HL-60/S4 treated with phorbol 12-myristate 13-acetate at 8.2 ng/mL for 4 days and 3 days (cell line): Measurements from ENCODE around the gene XYLT1.
"Not testable (repeated sequence)": the region's sequence is repeated elsewhere in the genome, so short reads cannot be mapped to it uniquely, and the experiment has no call there.

ENCODE experiments used
- in situ Hi-C: fragments of 300-500 bp; cut with MboI; formaldehyde crosslinking; loops from 2 replicates; pipeline ENCODE4 v1.15.0; 2022; ENCODE audit warnings: low sequenced_read_pairs

XYLT1 gene

DNA sequence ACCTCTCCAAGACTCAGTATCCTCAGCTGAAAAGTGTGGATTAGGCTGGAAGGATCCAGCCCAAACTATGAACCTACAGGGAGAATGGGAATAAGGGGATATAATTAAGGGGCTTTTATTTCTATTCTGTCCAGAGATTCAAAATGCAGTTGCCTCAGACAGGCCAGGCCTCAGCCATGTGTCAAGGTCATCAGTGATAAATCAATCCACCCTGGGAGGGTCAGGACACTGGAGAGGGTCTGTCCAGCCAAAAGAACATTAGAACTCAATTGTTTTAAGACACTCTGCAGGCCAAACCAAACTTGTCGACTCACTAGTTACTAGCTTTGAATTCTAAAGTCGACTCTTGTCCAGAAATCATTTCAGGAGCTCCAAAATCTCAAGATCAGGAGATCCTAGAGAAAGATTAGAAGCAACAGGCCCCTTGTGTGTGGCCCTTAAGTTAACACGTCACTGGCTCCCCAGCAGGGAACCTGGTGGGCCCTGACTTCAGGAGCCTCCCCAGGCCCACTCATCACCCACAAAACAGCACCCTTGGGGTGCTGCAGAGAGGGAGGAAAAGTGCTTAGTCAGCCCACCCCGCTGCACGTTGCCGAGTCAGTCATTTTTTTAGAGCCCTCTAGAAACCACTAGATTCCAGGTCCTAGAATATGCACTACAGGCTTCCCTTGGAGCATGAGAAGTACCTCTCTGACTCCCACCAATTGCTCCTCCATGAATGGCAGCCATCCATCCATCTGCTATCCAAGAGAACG is 156.8 kb downstream of the XYLT1 start:
- in situ Hi-C loops, result no loop called here

DNA sequence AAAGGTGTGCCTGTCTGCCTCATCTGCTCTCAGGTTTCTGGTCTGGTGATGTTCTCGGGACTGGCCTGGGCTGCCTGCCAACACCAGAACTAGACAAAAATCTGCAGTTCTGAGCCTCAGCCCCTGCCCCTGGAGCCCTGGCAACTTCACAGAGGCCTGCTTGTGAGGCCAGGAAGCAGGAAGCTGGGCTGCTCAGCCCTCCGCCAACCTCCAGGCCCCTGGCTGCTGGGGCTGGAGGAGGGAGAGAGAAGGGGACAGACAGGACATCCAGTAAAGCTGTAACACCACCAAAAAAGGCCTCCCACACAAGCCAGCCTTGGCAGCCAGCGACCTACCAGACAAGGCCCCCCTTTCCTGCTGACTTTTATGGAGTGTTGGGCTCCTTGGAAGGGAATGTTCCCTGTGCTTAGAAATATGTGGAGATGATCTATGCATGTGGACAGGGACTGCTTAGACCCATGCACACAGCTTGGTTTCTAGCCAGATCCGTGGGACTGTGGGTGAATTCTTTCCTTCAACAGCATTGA is 157.6 kb downstream of the XYLT1 start:
- in situ Hi-C loops, result no loop called here

DNA sequence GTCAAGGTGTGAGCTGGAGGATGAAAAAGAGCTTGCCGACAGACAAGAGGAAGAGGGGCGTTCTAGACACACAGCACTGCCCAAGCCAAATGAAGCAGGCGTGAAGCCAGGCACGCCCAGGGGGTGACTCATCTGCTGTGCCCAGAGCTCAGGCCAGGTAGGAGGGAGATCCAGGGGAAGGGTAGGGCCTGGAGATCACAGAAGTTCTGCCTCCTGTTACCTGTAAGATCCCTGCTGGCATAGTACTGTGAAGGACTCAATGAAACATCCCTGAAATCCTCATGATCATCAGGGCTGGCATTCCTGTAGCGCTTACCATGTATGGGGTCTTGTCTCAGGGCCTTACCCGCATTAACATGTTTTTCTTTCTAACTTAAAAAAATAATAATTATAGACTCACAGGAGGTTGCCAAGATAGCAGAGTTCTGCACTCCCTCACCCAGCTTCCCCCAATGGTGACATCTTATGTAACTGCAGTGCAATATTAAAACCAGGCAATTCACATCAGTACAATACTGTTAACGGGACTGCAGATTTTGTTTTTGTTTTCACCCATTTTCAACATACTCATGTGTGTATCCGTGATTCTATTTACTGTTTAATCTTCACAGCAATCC is 158.6 kb downstream of the XYLT1 start:
- in situ Hi-C loops, result no loop called here

DNA sequence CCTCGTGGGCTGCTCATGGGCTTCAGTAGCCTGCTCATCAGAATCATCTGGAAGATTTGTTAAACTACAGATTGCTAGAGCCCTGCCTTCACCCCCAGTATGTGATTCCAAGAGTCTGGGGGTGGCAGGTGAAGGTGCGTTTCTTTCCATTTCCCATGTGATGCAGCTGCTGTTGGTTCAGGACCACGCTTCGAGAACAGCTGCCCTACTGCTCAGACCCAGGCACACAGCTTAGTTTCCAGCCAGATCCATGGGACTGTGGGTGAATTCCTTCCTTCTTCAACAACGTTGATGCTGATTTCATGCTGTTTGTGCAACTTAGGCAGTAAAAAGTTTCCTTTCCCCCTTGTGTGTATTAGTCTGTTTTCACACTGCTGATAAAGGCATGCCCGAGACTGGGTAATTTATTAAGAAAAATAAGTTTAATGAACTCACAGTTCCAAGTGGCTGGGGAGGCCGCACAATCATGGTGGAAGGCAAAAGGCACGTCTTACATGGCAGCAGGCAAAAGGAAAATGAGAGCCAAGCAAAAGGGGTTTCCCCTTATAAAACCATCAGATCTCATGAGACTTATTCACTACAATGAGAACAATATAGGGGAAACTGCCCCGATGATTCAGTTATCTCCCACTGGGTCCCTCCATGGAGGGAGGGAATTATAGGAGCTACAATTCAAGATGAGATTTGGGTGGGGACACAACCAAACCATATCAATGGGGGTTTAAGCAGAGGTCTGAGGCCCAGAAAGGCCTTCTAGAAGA is 159.2 kb downstream of the XYLT1 start:
- in situ Hi-C loops, result no loop called here

DNA sequence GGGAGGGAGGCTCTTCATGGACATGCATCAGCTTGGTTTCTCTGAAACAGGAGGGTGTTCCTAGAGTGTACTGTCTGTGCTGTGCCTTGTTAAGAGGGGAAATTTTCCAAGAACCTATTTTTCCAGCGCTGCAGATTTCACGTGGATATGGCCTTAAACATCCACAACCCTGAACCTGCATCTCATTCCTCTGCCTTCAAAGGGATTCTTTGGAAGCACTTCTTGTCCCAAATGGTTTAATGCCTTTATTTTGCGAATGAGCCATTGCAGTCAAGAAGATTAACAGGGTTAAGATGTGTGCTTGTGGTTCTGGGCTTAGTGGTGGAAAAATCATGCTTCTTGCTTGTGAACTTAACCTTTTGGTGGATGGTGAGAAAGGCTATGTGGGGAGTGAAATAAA is 161.2 kb downstream of the XYLT1 start:
- in situ Hi-C loops, result no loop called here

DNA sequence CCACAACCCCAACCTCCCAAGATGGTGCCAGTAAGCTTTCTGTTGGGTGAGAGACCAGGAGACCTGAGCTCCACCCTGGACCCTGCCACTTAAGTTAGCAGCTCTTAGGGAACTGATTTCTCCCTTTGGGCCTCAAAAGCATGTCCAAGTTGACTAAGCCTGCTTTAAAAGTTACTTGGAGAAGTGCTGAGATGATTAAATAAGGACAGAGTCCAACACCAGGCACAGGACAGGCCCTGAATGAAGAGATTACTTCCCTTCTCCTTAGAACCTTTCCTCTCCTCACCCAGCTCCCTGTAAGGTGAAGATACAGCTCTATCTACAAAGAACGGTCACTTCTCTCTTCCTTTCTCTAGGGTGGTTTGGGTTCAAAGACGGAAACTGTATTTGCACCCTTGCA is 162.6 kb downstream of the XYLT1 start:
- in situ Hi-C loops, result no loop called here

DNA sequence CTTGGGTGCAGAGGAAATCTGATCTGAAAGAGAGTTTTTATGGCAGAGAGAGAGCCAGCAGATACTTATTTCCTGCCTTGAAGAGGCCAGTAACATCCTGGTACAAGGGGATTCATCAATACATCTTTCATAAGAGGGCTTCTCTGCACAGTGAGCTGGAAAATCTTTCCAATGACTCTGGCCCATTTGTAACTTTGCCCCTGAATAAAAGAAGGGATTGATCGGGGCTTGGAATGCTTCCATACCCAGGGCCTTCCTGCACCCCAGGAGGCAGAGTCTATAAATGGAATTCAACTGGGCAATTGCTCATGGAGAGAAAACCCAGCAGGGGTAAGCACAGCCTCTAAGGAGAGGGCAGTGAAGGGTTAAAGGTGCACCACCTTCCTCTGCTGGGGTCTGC is 163.3 kb downstream of the XYLT1 start:
- in situ Hi-C loops, result no loop called here

DNA sequence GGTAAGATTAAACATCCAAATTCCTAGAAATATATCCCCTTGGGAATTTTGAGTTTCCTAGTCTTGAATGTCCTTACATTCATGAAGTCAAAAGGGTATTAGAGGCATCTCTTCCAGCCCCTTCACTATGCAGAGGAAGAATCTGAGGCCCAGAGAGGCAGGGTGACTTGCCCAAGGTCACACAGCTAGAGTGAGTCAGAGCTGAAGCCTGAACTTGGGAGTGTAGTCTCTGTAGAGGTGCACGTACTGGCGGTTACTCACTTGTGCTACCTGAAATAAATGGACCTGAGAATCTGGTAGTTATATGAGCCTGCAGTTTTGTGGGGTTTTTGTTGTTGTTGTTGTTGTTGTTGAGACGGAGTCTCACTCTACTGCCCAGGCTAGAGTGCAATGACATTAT is 164.0 kb downstream of the XYLT1 start:
- in situ Hi-C loops, result no loop called here

DNA sequence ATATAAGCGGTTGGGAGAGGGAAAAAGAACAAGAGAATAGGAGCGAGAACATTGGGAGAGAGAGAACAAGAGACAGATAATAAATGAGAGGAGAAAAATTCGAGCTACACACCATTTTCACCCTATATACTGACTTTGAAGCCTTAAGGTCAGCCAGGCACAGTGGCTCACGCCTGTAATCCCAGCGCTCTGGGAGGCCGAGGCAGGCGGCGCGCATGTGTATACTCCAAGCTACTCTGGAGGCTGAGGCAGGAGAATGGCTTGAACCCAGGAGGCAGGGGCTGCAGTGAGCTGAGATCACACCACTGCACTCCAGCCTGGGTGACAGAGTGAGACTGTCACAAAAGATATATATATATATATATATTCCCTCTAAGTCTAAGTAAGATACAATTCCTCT is 164.5 kb downstream of the XYLT1 start:
- in situ Hi-C loops, result not testable (repeated sequence)

DNA sequence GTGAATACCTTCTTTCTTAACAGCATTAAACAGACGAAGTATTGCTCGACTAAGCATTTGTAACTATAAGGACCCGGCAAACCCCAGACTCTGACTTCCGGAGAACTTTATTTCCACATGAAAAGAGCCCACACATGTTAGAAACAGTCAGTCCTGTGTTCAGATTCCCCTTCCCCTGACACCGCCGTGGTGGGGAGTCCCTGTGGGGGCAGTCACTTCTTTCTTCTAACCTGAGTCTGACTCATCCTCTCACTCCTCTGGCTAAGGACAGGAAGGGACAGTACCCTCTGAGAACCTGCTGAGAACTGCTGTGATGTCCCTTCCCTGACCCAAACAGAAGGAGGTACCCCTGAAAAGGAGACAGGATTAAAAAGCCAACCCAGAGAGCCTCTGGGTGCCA is 165.1 kb downstream of the XYLT1 start:
- in situ Hi-C loops, result no loop called here

DNA sequence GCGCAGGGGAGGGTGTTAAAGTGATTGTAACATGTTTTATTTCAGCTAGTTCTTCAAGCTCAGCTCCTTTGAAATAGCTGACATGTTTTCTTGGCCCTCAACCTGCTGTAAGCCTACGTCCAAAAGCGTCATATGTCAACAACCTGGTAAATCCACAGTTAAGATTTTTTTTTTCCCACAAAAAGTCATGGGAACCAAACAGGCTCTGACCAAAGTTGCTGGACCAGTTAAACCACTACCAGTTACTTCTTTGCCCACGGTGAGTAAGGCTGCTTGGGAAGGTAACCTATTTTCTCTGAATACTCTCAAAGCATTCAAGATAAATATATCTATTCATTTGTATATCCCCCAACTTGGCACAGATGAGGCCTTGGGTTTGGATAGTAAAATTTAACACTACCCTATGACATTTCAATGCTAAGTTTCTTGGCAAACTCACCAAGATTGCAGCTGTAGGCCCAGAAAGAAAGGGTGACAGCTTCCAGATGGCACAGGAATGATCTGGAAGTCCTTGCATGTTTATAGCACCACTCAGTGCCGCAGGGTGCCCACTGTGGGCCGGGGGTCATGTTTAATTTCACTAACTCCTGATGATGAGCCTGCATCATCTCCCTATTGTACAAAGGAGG is 166.2 kb downstream of the XYLT1 start:
- in situ Hi-C loops, result no loop called here

DNA sequence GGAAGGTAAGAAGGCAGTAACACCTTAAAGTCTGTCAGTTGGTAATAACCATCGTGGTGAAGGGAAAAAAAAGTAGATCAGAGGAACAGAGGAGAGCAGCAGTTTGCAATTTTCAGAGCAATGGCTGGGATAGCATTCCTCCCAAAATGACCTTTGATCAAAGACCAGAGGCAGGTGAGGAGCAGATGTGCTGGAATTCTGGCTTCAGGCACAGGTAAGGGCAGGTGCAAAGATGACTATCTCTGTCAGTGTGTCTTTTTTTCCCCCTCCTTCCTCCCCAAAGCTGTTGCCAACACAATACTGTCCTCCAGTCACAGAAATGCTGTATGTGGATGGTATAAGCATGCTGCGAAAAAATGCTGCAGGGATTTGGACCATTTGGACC is 166.7 kb downstream of the XYLT1 start:
- in situ Hi-C loops, result no loop called here

DNA sequence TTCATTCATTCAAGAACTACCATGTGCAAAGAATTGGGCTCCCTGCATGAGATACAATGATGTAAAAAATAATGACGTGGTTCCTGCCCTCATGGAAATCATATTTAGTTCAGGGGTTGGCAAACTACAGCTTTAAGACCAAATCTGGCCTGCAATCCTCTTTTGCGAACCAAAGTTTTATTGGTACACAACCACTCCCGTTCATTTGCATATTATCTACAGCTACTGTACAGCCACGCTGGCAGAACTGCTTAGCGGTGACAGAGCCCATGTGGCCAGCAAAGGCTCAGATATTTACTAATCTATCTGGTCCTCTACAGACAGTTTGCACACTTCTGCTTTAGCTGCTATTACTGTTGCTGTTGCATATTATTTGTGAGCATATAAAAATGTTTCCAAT is 167.7 kb downstream of the XYLT1 start:
- in situ Hi-C loops, result no loop called here

DNA sequence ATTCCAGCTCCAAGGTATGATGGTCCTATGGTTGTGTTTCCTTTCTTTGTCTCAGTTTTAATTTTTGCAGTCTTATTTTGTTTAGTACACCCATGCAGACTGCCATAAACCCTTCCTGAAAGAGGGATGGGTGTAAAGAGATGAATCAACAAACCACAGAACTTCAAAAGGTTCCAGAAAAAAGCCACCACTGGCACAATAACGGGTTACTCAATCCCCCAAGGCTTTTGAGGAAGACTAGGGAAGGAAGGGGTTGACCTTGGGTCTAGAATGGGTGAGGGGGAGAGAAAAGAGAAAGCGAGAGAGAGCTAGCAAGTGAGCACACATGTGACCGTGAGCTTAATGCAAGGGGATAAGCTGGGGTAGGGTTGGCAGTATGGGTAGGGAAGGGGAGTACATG is 168.1 kb downstream of the XYLT1 start:
- in situ Hi-C loops, result no loop called here

DNA sequence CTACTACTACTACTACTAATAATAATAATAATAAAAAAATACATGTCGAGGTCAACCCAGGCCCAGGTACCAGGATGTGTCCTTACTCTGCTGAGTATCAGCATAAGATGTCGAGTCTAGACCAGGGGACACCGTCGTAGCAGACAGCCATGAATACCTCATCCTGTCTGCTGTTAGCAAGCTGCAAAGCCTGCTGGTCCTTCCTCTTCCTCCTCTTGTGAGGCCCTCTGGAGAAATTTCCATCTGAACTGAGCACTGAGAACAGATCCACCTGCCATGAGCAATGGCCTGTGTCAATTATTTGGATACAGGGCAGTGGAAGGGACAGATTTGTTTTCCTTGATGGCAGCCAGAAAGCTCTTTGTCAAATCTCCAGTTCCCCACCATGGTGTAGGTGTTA is 168.5 kb downstream of the XYLT1 start:
- in situ Hi-C loops, result no loop called here

DNA sequence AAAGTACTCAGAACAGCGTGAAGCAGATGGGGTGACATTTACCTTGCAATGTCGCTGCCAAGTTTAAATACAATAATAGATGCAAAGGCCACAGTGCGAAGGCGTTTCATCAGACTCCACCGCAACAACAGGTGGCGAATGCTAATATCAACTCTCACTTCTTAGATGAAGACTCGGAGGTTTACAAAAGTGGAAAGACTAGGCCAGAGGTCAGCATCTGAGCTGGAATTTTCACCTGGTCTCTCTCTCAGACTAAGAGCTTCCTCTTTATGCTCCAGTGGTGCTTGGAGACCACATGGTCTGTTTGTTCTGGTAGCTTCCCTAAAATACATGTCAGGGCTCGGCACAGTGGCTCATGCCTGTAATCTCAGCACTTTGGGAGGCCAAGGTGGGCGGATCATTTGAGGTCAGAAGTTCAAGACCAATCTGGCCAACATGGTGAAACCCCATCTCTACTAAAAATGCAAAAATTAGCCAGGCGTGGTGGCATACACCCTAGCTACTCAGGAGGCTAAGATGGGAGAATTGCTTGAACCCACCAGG is 169.1 kb downstream of the XYLT1 start:
- in situ Hi-C loops, result no loop called here

DNA sequence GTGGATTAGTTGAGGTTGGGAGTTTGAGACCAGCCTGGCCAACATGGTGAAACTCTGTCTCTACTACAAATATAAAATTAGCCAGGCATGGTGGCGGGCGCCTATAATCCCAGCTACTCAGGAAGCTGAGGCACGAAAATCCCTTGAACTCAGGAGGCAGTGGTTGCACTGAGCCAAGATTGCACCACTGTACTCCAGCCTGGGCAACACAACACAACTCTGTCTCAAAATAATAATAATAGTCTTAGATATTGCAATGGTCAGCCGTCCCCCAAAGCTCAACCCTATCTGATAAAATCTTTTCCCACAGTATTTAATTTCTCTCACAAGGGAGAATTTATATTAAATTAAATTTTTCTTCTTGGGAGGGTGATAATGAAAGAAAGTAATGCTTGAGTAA is 169.6 kb downstream of the XYLT1 start:
- in situ Hi-C loops, result no loop called here

DNA sequence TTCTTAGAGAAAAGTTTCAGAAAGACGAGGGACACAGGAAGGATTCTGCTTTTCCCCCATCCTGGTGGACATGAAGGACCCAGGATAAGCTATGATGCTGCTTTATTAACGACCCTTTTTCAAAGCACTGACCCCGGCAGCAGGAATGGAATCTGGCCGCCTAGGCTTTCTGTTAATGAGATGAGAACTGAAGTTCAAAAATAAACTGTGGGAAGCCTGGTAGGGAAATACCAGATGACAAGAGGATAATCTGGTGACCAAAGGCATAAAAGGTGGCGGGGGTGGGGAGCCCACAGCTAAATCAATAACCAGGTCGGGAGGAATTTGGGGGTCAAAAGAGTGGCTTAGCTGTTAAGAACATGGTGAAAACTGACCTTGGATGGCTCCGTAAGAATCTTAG is 171.0 kb downstream of the XYLT1 start:
- in situ Hi-C loops, result no loop called here

DNA sequence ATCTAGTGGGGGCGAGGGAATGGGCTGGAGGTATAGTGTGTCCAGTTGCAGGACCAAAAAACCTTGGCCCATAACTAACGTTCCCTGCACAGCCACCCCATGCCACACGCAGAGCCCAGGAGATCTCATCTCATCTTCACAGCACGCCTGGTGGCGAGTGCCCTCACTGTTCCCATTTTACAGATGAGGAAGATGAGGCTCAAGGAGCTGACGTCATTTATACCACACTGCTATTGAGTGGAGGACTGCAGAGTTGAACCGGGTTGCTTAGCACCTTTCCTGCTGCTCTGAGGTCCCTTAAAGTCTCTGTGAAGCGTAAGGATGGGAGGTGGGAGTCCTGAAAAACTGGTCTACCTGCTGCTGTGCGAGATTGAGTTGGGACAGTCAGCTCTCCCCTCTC is 172.5 kb downstream of the XYLT1 start:
- in situ Hi-C loops, result no loop called here

DNA sequence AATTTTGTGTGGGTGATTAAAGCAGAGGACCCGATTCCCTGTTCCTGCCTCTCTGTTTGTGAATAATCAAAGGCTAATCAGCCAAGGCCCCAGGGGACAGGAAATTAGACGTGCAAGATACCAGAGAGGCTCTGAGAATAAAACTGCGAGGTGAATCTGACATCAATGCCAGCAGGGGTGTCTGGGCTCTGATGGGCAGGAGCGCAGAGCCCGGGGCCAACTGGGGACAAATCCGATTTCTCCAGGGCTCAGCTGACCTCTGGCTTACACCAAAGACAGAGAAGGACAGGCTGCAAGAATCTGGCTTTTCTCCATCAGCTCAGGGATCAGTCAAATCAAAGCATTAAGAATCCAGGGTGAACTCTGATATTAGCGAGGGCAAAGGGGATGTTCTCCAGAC is 174.3 kb downstream of the XYLT1 start:
- in situ Hi-C loops, result no loop called here

DNA sequence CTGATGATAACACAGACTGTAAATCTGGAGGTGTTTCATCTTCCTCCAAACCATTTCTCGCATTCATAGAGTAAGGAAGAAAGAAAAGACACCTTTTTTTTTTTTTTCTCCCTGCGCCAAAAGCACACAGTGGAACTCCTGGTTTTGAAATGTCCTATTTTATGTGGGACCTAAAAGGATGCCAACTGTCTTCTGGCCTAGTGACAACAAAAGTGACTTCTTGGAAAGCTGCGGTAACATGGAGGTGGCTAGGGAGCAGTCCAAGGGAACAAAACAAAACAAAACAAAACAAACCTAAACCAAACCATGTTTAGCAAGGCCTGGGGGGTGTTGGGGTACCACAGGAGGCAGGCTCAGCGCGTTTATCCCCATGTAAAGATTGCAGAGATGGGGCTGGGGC is 174.8 kb downstream of the XYLT1 start:
- in situ Hi-C loops, result no loop called here
